KMS-11 (cell line): ENCODE measurements around the gene ADGRV1.

Source experiments
- H2AFZ ChIP-seq: fragments of 200-600 bp; sonication (generic); 2 replicates; pipeline ENCODE4 v1.6.1; 2016; ENCODE audit warnings: antibody characterized with exemption, mixed run types, low read depth
- H3K27ac ChIP-seq: fragments of 200-600 bp; sonication (generic); 2 replicates; pipeline ENCODE4 v1.6.1; 2016; ENCODE audit warnings: mild to moderate bottlenecking, mixed run types
- H3K27me3 ChIP-seq: fragments of 200-600 bp; sonication (generic); 2 replicates; pipeline ENCODE4 v1.6.1; 2017; ENCODE audit warnings: mild to moderate bottlenecking, low read depth, mixed run types, moderate library complexity; ENCODE audit not compliant: insufficient read depth
- H3K36me3 ChIP-seq: fragments of 200-600 bp; sonication (generic); 2 replicates; pipeline ENCODE4 v1.6.1; 2017; ENCODE audit warnings: mild to moderate bottlenecking, mixed run types; ENCODE audit not compliant: insufficient read depth
- H3K4me1 ChIP-seq: fragments of 200-600 bp; sonication (generic); 2 replicates; pipeline ENCODE4 v1.6.1; 2016; ENCODE audit warnings: mild to moderate bottlenecking, low read depth, mixed run types; ENCODE audit not compliant: poor library complexity, severe bottlenecking
- H3K4me2 ChIP-seq: fragments of 200-600 bp; sonication (generic); 2 replicates; pipeline ENCODE4 v1.7.0; 2016; ENCODE audit warnings: mild to moderate bottlenecking, mixed run types
- H3K4me3 ChIP-seq: fragments of 200-600 bp; sonication (generic); IDR thresholded peaks from 2 replicates; pipeline ENCODE4 v1.6.1; 2017; ENCODE audit warnings: low read depth, low read length, mixed read lengths; ENCODE audit not compliant: insufficient read depth
- H3K79me2 ChIP-seq: fragments of 200-600 bp; sonication (generic); 2 replicates; pipeline ENCODE4 v1.6.1; 2016; ENCODE audit warnings: low read depth, mixed run types; ENCODE audit not compliant: insufficient read depth
- H3K9ac ChIP-seq: fragments of 200-600 bp; sonication (generic); 2 replicates; pipeline ENCODE4 v1.6.1; 2016; ENCODE audit warnings: mild to moderate bottlenecking, mixed run types
- H4K20me1 ChIP-seq: fragments of 200-600 bp; sonication (generic); 2 replicates; pipeline ENCODE4 v1.6.1; 2016; ENCODE audit warnings: mild to moderate bottlenecking, mixed run types; ENCODE audit not compliant: insufficient read depth
- TF ChIP-seq, protein P1 (sequence below): fragments of 200-600 bp; sonication (generic); conservative IDR thresholded peaks from 2 replicates; pipeline ENCODE4 v1.6.1; 2017; ENCODE audit warnings: low read depth, mild to moderate bottlenecking, antibody characterized with exemption, low read length, moderate library complexity, mixed read lengths

ADGRV1 gene

DNA sequence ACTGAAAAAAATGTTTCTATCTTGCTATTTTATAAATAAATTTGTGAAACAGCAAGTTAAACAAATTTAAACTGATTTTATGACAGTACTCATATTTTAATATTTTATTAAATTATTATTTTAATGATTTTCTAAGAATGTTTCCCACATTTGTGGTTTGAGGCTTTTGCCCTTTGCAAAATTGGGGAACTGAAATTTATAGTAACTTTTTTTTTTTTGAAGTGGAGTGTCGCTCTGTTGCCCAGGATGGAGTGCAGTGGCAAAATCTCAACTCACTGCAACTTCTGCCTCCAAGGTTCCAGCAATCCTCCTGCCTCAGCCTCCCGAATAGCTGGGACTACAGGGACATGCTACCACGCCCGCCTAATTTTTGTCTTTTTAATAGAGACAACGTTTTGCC is 7.2 kb upstream of the ADGRV1 start:
- H3K4me1 ChIP-seq, result no peaks in the 10 kb centered on the region
- TF ChIP-seq, protein P1, sequence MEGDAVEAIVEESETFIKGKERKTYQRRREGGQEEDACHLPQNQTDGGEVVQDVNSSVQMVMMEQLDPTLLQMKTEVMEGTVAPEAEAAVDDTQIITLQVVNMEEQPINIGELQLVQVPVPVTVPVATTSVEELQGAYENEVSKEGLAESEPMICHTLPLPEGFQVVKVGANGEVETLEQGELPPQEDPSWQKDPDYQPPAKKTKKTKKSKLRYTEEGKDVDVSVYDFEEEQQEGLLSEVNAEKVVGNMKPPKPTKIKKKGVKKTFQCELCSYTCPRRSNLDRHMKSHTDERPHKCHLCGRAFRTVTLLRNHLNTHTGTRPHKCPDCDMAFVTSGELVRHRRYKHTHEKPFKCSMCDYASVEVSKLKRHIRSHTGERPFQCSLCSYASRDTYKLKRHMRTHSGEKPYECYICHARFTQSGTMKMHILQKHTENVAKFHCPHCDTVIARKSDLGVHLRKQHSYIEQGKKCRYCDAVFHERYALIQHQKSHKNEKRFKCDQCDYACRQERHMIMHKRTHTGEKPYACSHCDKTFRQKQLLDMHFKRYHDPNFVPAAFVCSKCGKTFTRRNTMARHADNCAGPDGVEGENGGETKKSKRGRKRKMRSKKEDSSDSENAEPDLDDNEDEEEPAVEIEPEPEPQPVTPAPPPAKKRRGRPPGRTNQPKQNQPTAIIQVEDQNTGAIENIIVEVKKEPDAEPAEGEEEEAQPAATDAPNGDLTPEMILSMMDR, result no peak

DNA sequence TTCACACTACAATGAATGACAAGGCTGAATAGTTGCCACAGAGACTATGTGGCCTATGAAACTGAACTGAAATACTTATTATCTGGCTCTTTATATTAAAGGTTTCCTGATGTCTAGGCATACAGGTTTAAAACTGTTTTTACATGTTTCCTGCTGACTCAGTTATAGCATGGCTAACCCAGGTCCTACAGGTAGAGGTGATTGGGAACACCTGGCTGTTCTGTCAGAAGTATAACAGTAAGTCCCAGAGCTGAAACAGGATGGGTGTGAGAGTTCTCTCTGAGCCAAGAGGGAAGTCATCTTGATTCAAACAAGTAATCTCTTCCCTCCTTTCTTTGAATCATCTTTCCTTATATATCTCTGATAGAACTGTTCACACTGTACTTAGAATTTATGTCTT is 4.9 kb upstream of the ADGRV1 start:
- H3K4me3 ChIP-seq, result no peak overlapping the region
- no peaks in the 10 kb centered on the region for H4K20me1 ChIP-seq
- H3K4me1 ChIP-seq, result no peaks in the 10 kb centered on the region
- no peak overlapping the region for H3K9ac ChIP-seq
- no peaks in the 10 kb centered on the region for H3K79me2 ChIP-seq
- H3K27me3 ChIP-seq, result no peaks in the 10 kb centered on the region
- H2AFZ ChIP-seq, result no peak overlapping the region
- TF ChIP-seq, protein P1, result no peak
- H3K36me3 ChIP-seq, result no peaks in the 10 kb centered on the region
- H3K27ac ChIP-seq, result no peak overlapping the region
- H3K4me2 ChIP-seq, result no peak overlapping the region

More for the DNA sequence above, 7.2 kb upstream of the ADGRV1 start:
- Histone ChIP-seq H2AFZ (no peak overlapping the region), H3K4me2 (no peak overlapping the region), H4K20me1 (no peaks in the 10 kb centered on the region), H3K27me3 (no peaks in the 10 kb centered on the region), H3K79me2 (no peaks in the 10 kb centered on the region), H3K36me3 (no peaks in the 10 kb centered on the region), H3K27ac (no peak overlapping the region), H3K4me3 (no peak overlapping the region), H3K9ac (no peak overlapping the region)

DNA sequence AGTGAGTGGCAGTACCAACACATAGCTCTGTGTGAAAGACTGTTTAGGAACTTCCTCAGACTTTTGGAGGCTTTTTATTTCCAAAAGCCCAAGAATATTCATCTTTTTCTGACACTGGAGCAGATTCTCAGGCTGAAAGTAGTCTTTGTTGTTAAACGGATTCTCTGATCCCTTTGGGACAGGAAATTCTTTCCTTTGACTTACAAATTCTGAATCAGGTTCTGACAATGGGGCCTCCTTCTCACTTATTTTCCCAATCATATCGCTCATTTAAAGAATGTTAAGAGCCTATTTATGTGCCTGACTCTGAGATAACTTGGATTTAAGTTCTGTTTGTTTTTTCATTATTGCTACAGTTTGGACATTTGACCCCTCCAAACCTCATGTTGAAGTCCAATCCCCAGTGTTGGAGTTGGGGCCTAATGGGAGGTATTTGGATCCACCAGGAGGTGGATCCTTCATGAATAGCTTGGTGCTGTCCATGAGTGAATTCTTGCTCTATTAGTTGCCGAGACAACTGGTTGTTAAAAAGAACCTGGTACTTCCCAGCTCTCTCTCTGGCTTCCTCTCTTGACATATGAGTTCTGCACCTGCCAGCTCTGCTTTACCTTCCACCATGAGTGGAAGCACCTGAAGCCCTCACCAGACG is 4.1 kb upstream of the ADGRV1 start:
- no peaks in the 10 kb centered on the region for H3K4me1 ChIP-seq
- no peak overlapping the region for H3K9ac ChIP-seq
- TF ChIP-seq, protein P1, result no peak
- H3K4me3 ChIP-seq, result no peak overlapping the region
- no peak overlapping the region for H3K27ac ChIP-seq
- H4K20me1 ChIP-seq, result no peaks in the 10 kb centered on the region
- H3K4me2 ChIP-seq, result no peak overlapping the region
- H3K36me3 ChIP-seq, result no peaks in the 10 kb centered on the region
- H3K27me3 ChIP-seq, result no peaks in the 10 kb centered on the region
- H2AFZ ChIP-seq, result no peak overlapping the region
- no peaks in the 10 kb centered on the region for H3K79me2 ChIP-seq

DNA sequence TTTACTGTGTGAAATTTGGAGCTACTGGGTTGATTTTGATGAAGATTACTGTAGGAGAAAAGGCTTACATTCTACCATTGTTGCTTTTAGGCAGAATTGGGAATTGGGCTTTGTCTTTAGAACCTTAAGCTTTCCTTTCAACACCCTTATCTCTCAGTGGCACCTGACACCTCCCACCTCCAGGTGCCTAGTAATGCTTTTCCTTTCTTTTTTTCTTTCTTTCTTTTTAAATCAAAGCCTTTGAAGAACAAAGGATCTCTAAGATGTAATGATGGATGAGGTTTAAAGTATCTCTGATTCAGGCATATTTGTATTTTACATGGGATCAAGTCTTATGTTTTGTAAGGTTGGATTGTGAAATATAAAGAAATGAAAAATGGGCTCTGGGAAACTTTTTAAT is 2.9 kb upstream of the ADGRV1 start:
- Histone ChIP-seq H3K27ac (no peak overlapping the region), H3K27me3 (no peaks in the 10 kb centered on the region), H3K79me2 (no peaks in the 10 kb centered on the region), H2AFZ (no peak overlapping the region), H3K9ac (no peak overlapping the region), H3K4me2 (no peak overlapping the region), H4K20me1 (no peaks in the 10 kb centered on the region), H3K4me1 (no peaks in the 10 kb centered on the region), H3K36me3 (no peaks in the 10 kb centered on the region), H3K4me3 (no peak overlapping the region)
- TF ChIP-seq, protein P1, result no peak
